Muscle layer of colon (tissue), 2 donors: ENCODE data around the gene GPR15.

Source experiments
- H3K27ac ChIP-seq: one replicate; pipeline ENCODE4 v1.7.0; 2013; ENCODE audit warnings: low read depth, mild to moderate bottlenecking, low read length, moderate library complexity
- H3K27me3 ChIP-seq, 2 donors: one replicate each; pipeline ENCODE4 v1.7.0; 2013; ENCODE audit warnings: low read length in 2 of 2, mild to moderate bottlenecking in 2 of 2; ENCODE audit not compliant: insufficient read depth in 2 of 2, control insufficient read depth in 1 of 2
- H3K36me3 ChIP-seq: one replicate; pipeline ENCODE4 v1.7.0; 2013; ENCODE audit warnings: mild to moderate bottlenecking, low read length; ENCODE audit not compliant: insufficient read depth
- H3K4me1 ChIP-seq: one replicate; pipeline ENCODE4 v1.7.0; 2013; ENCODE audit warnings: mild to moderate bottlenecking, low read length; ENCODE audit not compliant: insufficient read depth
- H3K4me3 ChIP-seq, 2 donors: one replicate each; pipeline ENCODE4 v1.7.0; 2013; ENCODE audit warnings: low read length in 2 of 2, low read depth in 1 of 2, mild to moderate bottlenecking in 1 of 2, moderate library complexity in 1 of 2
- H3K9ac ChIP-seq: one replicate; pipeline ENCODE4 v1.7.0; 2013; ENCODE audit warnings: low read length
- H3K9me3 ChIP-seq: one replicate; pipeline ENCODE4 v1.7.0; 2013; ENCODE audit warnings: mild to moderate bottlenecking, low read length
- donor health status: abdominal sarcoma.
- donor health status: Adenocarcinoma of cecum.

Gene GPR15

DNA sequence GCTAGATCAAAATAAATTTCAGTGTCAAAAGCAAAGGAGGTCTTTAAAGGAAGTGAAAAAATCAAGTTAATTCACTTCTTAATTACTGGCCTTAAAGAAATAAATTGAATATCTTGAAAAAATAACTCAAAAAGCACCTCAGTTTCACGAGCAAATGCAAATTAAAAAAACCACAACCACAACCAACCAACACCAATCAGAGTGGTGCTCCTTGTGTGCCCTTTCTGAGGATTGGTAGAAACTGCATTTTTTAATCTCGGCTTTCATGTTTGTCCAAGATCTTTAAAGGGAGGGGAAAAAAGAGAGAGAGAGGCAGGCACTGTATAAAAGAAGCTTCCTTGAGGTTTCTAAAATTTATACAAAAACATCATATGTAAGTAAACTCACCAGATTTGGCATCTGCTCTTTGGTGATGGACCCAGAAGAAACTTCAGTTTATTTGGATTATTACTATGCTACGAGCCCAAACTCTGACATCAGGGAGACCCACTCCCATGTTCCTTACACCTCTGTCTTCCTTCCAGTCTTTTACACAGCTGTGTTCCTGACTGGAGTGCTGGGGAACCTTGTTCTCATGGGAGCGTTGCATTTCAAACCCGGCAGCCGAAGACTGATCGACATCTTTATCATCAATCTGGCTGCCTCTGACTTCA is at the start of gene GPR15:
Gene GPR15 (plus strand): TSS at position 357 of the 653 bp plus-strand sequence. CDS start 56 bp downstream, at position 413.
- Histone ChIP-seq H3K27ac (no peak within 1 kb of the TSS), H3K9ac (no peak within 1 kb of the TSS), H3K4me1 (no peaks in the 10 kb centered on the region), H3K9me3 (no peaks in the 10 kb centered on the region), H3K36me3 (no peaks in the 10 kb centered on the region), H3K4me3 (no peak within 1 kb of the TSS), H3K27me3 (no peaks in the 10 kb centered on the region)

- Histone ChIP-seq H3K27me3 (no peaks in the 10 kb centered on the region), H3K27ac (no peak overlapping the region), H3K4me3 (no peak overlapping the region), H3K36me3 (no peaks in the 10 kb centered on the region), H3K4me1 (no peaks in the 10 kb centered on the region), H3K9ac (no peak overlapping the region), H3K9me3 (peaks cover 21% of the 10 kb centered on the region)
Observed at GRCh38 chr3:98482717-98483482, 48.9 kb upstream of the GPR15 start.

DNA sequence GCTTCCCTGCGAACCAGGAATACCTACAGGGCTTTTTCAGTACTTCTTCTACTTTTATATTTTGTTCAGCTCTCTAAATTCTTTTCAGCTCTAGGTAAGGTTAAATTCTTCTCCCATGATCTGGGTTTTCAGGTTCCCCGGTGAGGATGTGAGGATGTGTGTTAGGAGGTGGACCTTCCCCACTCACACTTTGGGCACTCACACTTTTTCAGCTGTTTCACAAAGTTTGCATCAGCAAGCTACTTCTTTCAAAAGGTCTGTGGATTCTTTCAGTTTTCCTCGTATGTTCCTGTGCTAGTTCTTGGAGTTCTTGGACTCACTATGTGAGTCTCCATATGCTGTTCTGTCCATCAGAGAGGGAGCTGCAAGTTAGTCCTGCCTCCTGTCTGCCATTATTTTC is 48.2 kb upstream of the GPR15 start:
- Histone ChIP-seq H3K4me1 (no peaks in the 10 kb centered on the region), H3K36me3 (no peaks in the 10 kb centered on the region), H3K9ac (no peak overlapping the region), H3K4me3 (no peak overlapping the region), H3K9me3 (peaks cover 28% of the 10 kb centered on the region), H3K27ac (no peak overlapping the region), H3K27me3 (no peaks in the 10 kb centered on the region)

- H3K36me3 ChIP-seq, result no peaks in the 10 kb centered on the region
- no peaks in the 10 kb centered on the region for H3K4me1 ChIP-seq
Observed at GRCh38 chr3:98497381-98497780, 34.4 kb upstream of the GPR15 start, which contains the start of gene OR5K2. TSS of gene OR5K2 (plus strand) at chr3:98497681. CDS start at chr3:98497681, 0 bp downstream.

DNA sequence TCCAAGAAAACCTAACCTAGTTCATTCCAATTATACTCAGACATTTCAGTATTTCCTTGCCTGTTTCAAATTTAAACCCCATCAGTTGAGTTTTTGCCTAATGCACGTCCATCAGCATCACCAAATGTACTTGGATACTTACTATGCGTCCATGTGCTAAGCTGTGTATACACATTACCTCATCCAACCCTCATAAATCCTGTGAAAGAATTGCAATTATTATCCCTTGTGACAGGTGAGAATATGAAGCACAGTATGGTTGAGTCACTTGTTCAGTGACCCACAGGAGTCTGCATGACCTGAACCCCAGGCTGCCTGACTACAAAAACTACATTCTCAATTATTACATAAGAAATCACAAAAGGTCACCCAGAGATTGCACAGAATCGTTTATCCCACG is 31.8 kb upstream of the GPR15 start:
- Histone ChIP-seq H3K27me3 (no peaks in the 10 kb centered on the region), H3K4me3 (no peak overlapping the region), H3K27ac (no peak overlapping the region), H3K9ac (no peak overlapping the region), H3K4me1 (no peaks in the 10 kb centered on the region), H3K36me3 (no peaks in the 10 kb centered on the region), H3K9me3 (no peaks in the 10 kb centered on the region)

More at GRCh38 chr3:98497381-98497780, 34.4 kb upstream of the GPR15 start, which contains the start of gene OR5K2:
- Histone ChIP-seq H3K9ac (no peak within 1 kb of the TSS), H3K4me3 (no peak within 1 kb of the TSS), H3K27ac (no peak within 1 kb of the TSS), H3K9me3 (no peaks in the 10 kb centered on the region), H3K27me3 (no peaks in the 10 kb centered on the region)

- Histone ChIP-seq H3K36me3 (no peaks in the 10 kb centered on the region), H3K9me3 (no peaks in the 10 kb centered on the region), H3K4me3 (no peak overlapping the region), H3K27me3 (no peaks in the 10 kb centered on the region), H3K4me1 (no peaks in the 10 kb centered on the region), H3K9ac (no peak overlapping the region), H3K27ac (no peak overlapping the region)
Observed at GRCh38 chr3:98501270-98501669, 30.5 kb upstream of the GPR15 start.

- Histone ChIP-seq H3K27me3 (no peaks in the 10 kb centered on the region), H3K36me3 (no peaks in the 10 kb centered on the region), H3K9ac (no peak overlapping the region), H3K4me3 (no peak overlapping the region), H3K4me1 (no peaks in the 10 kb centered on the region), H3K27ac (no peak overlapping the region), H3K9me3 (no peaks in the 10 kb centered on the region)
Observed at GRCh38 chr3:98501863-98502576, 29.8 kb upstream of the GPR15 start.

DNA sequence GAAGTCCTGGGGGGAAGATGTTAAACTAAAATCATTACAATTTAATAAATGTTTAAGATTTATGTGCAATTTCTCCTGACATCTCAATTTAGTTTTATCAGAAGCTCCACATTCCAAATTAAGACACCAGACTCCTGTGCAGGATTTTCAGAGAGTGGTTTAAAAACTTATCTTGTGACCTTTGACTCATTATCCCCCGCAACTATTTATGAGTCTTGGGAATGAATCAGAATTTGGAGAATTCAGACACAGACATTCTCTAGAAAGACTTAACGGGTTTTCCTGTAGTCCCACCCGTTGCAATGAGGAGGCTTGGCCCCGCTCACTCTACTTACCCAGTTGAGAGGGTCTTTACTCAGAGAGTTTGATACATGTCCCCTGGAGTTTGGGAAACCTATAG is 27.2 kb upstream of the GPR15 start:
- H3K27me3 ChIP-seq, result no peaks in the 10 kb centered on the region
- no peaks in the 10 kb centered on the region for H3K9me3 ChIP-seq
- H3K27ac ChIP-seq, result no peak overlapping the region
- no peaks in the 10 kb centered on the region for H3K36me3 ChIP-seq
- no peak overlapping the region for H3K9ac ChIP-seq
- no peaks in the 10 kb centered on the region for H3K4me1 ChIP-seq
- H3K4me3 ChIP-seq, result no peak overlapping the region

DNA sequence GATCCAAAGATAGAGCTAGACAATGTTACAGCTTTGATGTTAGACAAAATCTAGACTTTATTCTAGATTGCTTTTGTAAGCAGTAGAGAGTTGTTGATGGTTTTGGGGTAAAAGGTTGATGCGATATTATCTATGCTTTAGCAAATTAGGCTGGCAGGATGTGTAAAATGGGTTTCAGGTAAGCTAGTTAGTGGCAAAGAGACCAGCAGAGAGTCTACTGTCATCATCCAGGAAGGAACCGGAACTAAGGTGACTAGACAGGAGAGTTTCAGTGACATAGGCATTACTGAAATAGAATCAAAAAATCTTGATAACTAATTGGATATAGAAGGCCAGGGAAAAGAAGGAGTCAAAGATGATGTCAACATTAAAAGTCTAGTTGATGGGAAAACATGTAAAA is 23.2 kb upstream of the GPR15 start:
- no peak overlapping the region for H3K27ac ChIP-seq
- peaks cover 8% of the 10 kb centered on the region for H3K36me3 ChIP-seq

GRCh38 chr3:98512576-98512975 is 19.2 kb upstream of the GPR15 start:
- Histone ChIP-seq H3K4me3 (no peak overlapping the region), H3K9me3 (no peaks in the 10 kb centered on the region), H3K36me3 (peaks cover 30% of the 10 kb centered on the region), H3K9ac (no peak overlapping the region), H3K4me1 (no peaks in the 10 kb centered on the region), H3K27me3 (no peaks in the 10 kb centered on the region), H3K27ac (no peak overlapping the region)

More for the DNA sequence above, 23.2 kb upstream of the GPR15 start:
- H3K27me3 ChIP-seq, result no peaks in the 10 kb centered on the region
- H3K4me3 ChIP-seq, result no peak overlapping the region
- no peaks in the 10 kb centered on the region for H3K4me1 ChIP-seq
- H3K9ac ChIP-seq, result no peak overlapping the region
- H3K9me3 ChIP-seq, result no peaks in the 10 kb centered on the region

GRCh38 chr3:98513091-98513511 is 18.7 kb upstream of the GPR15 start:
- Histone ChIP-seq H3K9me3 (no peaks in the 10 kb centered on the region), H3K27me3 (no peaks in the 10 kb centered on the region), H3K9ac (no peak overlapping the region), H3K27ac (no peak overlapping the region), H3K36me3 (peaks cover 30% of the 10 kb centered on the region), H3K4me3 (no peak overlapping the region), H3K4me1 (no peaks in the 10 kb centered on the region)
